GM23248 (cell line): ENCODE data around the gene KSR2. TPM values are rescaled to one million over a fixed set of nuclear protein-coding genes. Genes with fewer than 3 reads are reported as not detected.

ENCODE experiments used
- DNase-seq: peaks from one replicate; pipeline ENCODE4 v3.0.0-alpha.2; 2015
- H2AFZ ChIP-seq: fragments of 200-600 bp; sonication (generic); 2 replicates; pipeline ENCODE4 v1.6.1; 2016; ENCODE audit warnings: antibody characterized with exemption
- H3F3A ChIP-seq: fragments of 200-600 bp; sonication (generic); 2 replicates; pipeline ENCODE4 v1.6.1; 2016; ENCODE audit warnings: mild to moderate bottlenecking, antibody characterized with exemption, mixed run types; ENCODE audit not compliant: insufficient read depth
- H3K27ac ChIP-seq: fragments of 200-600 bp; sonication (generic); 2 replicates; pipeline ENCODE4 v1.5.1; 2016; ENCODE audit warnings: mild to moderate bottlenecking
- H3K27me3 ChIP-seq: fragments of 200-600 bp; sonication (generic); replicated peaks from 2 replicates; pipeline ENCODE4 v1.6.1; 2016; ENCODE audit warnings: mild to moderate bottlenecking; ENCODE audit not compliant: insufficient read depth
- H3K36me3 ChIP-seq: fragments of 200-600 bp; sonication (generic); 2 replicates; pipeline ENCODE4 v1.6.1; 2016; ENCODE audit warnings: low read depth, mild to moderate bottlenecking
- H3K4me1 ChIP-seq: fragments of 200-600 bp; sonication (generic); 2 replicates; pipeline ENCODE4 v1.6.1; 2016; ENCODE audit warnings: mild to moderate bottlenecking; ENCODE audit not compliant: insufficient read depth
- H3K4me2 ChIP-seq: fragments of 200-600 bp; sonication (generic); one replicate; pipeline ENCODE4 v1.6.1; 2016; ENCODE audit warnings: mild to moderate bottlenecking; ENCODE audit not compliant: unreplicated experiment
- H3K4me3 ChIP-seq: fragments of 200-600 bp; sonication (generic); 2 replicates; pipeline ENCODE4 v1.5.1; 2016; ENCODE audit warnings: mild to moderate bottlenecking
- H3K79me2 ChIP-seq: fragments of 200-600 bp; sonication (generic); 2 replicates; pipeline ENCODE4 v1.6.1; 2016; ENCODE audit warnings: mild to moderate bottlenecking; ENCODE audit not compliant: insufficient read depth
- H3K9ac ChIP-seq: fragments of 200-600 bp; sonication (generic); 2 replicates; pipeline ENCODE4 v1.6.1; 2016; ENCODE audit warnings: mild to moderate bottlenecking
- H3K9me2 ChIP-seq: fragments of 200-600 bp; sonication (generic); 2 replicates; pipeline ENCODE4 v1.6.1; 2016; ENCODE audit warnings: mixed run types, mild to moderate bottlenecking, moderate library complexity; ENCODE audit not compliant: insufficient read depth
- H3K9me3 ChIP-seq: fragments of 200-600 bp; sonication (generic); one replicate; pipeline ENCODE4 v1.6.1; 2017; ENCODE audit warnings: low read depth
- H4K20me1 ChIP-seq: fragments of 200-600 bp; sonication (generic); 2 replicates; pipeline ENCODE4 v1.6.0; 2016; ENCODE audit not compliant: insufficient read depth
- EZH2 ChIP-seq: fragments of 200-600 bp; sonication (generic); IDR thresholded peaks from 2 replicates; pipeline ENCODE4 v1.6.1; 2018; ENCODE audit warnings: antibody characterized with exemption, mild to moderate bottlenecking; ENCODE audit not compliant: insufficient read depth, poor library complexity, severe bottlenecking
- EZH2phosphoT487 ChIP-seq: fragments of 200-600 bp; sonication (generic); IDR thresholded peaks from 2 replicates; pipeline ENCODE4 v1.6.1; 2018; ENCODE audit warnings: antibody characterized with exemption, moderate library complexity, mild to moderate bottlenecking, low read depth; ENCODE audit not compliant: insufficient read depth
- WGBS, 2 experiments: methylation state at CpG; one replicate each; pipeline ENCODE4 v1.1.6; 2015 to 2017; ENCODE audit warnings: low lambda C conversion rate in 2 of 2, low coverage in 1 of 2; ENCODE audit errors: missing lambda C conversion rate in 2 of 2; 5-methylcytosine and 5-hydroxymethylcytosine counted together
- in situ Hi-C: fragments of 300-500 bp; cut with MboI; formaldehyde crosslinking; loops from 2 replicates; pipeline ENCODE4 v1.15.0; 2020
- polyA plus RNA-seq: library from polyadenylated mRNA; unstranded; fragments of >200 nt; fragmentation: Nextera tagmentation; extraction: Ambion mirVana; gene quantifications from 2 replicates; pipeline ENCODE4 v1.2.1, GENCODE V29; 2016
- total RNA-seq: library from RNA; depleted of rRNA; stranded (reverse); fragments of >200 nt; shearing (Covaris generic); gene quantifications from 2 replicates; pipeline ENCODE4 v1.2.3, GENCODE V29; 2014

Gene KSR2
- total and polyA plus RNA-seq, 2 experiments from 2014 or later, result not detected

GRCh38 chr12:117966511-117966910 lies 2.3 kb downstream of the KSR2 start:
- H3K9ac ChIP-seq, result no peak overlapping the region
- H3F3A ChIP-seq, result no peaks in the 10 kb centered on the region
- no peak for DNase-seq
- H2AFZ ChIP-seq, result no peak overlapping the region
- H4K20me1 ChIP-seq, result no peaks in the 10 kb centered on the region
- H3K79me2 ChIP-seq, result no peaks in the 10 kb centered on the region
- peaks cover 42% of the 10 kb centered on the region for H3K27me3 ChIP-seq
- H3K36me3 ChIP-seq, result no peaks in the 10 kb centered on the region
- no peak for TF ChIP-seq EZH2phosphoT487
- no peak for TF ChIP-seq EZH2
- in situ Hi-C loops, result no loop called here
- no peak overlapping the region for H3K27ac ChIP-seq
- H3K4me1 ChIP-seq, result no peaks in the 10 kb centered on the region
- H3K9me2 ChIP-seq, result no peaks in the 10 kb centered on the region
- H3K9me3 ChIP-seq, result no peaks in the 10 kb centered on the region
- 35 to 36% methylated on average over 6 to 9 of the region's 9 CpGs for WGBS, 2 experiments
- H3K4me3 ChIP-seq, result no peak overlapping the region
- H3K4me2 ChIP-seq, result no peak overlapping the region

- Histone ChIP-seq H3K9me3 (no peaks in the 10 kb centered on the region), H2AFZ (no peak overlapping the region)
- WGBS, 2 experiments, result 50 to 58% methylated on average over 7 of the region's 7 CpGs
Observed at GRCh38 chr12:117963836-117964235, 5.0 kb downstream of the KSR2 start.

GRCh38 chr12:117936722-117937484 lies 31.9 kb downstream of the KSR2 start:
- Histone ChIP-seq H3K9me3 (no peaks in the 10 kb centered on the region), H2AFZ (no peak overlapping the region), H3F3A (no peaks in the 10 kb centered on the region), H3K27me3 (no peaks in the 10 kb centered on the region), H3K4me3 (no peak overlapping the region), H3K79me2 (no peaks in the 10 kb centered on the region), H3K36me3 (no peaks in the 10 kb centered on the region), H3K9ac (no peak overlapping the region), H4K20me1 (no peaks in the 10 kb centered on the region), H3K4me1 (no peaks in the 10 kb centered on the region), H3K4me2 (no peak overlapping the region), H3K27ac (no peak overlapping the region), H3K9me2 (no peaks in the 10 kb centered on the region)
- TF ChIP-seq EZH2, result no peak
- TF ChIP-seq EZH2phosphoT487, result no peak
- in situ Hi-C loops, result no loop called here
- 35 to 37% methylated on average over 6 of the region's 6 CpGs for WGBS, 2 experiments
- DNase-seq, result no peak

More at GRCh38 chr12:117963836-117964235, 5.0 kb downstream of the KSR2 start:
- no peaks in the 10 kb centered on the region for H3K9me2 ChIP-seq
- H3K36me3 ChIP-seq, result no peaks in the 10 kb centered on the region
- no peak overlapping the region for H3K27ac ChIP-seq
- no peaks in the 10 kb centered on the region for H3F3A ChIP-seq
- no peak overlapping the region for H3K9ac ChIP-seq
- peaks cover 30% of the 10 kb centered on the region for H3K27me3 ChIP-seq
- no peaks in the 10 kb centered on the region for H3K79me2 ChIP-seq
- in situ Hi-C loops, result no loop called here
- H3K4me3 ChIP-seq, result no peak overlapping the region
- no peak for DNase-seq
- TF ChIP-seq EZH2phosphoT487, result no peak
- TF ChIP-seq EZH2, result no peak
- no peaks in the 10 kb centered on the region for H4K20me1 ChIP-seq
- no peaks in the 10 kb centered on the region for H3K4me1 ChIP-seq
- no peak overlapping the region for H3K4me2 ChIP-seq

GRCh38 chr12:117933545-117933944 lies 35.2 kb downstream of the KSR2 start:
- no peaks in the 10 kb centered on the region for H4K20me1 ChIP-seq
- H3K4me3 ChIP-seq, result no peak overlapping the region
- no peaks in the 10 kb centered on the region for H3F3A ChIP-seq
- H3K9me2 ChIP-seq, result no peaks in the 10 kb centered on the region
- no peak for DNase-seq
- TF ChIP-seq EZH2, result no peak
- no peak for TF ChIP-seq EZH2phosphoT487
- WGBS, 2 experiments, result 65 to 70% methylated on average over 5 of the region's 5 CpGs
- no peak overlapping the region for H3K27ac ChIP-seq
- H3K4me1 ChIP-seq, result no peaks in the 10 kb centered on the region
- H3K9me3 ChIP-seq, result no peaks in the 10 kb centered on the region
- H3K36me3 ChIP-seq, result no peaks in the 10 kb centered on the region
- H3K9ac ChIP-seq, result no peak overlapping the region
- in situ Hi-C loops, result no loop called here
- H2AFZ ChIP-seq, result no peak overlapping the region
- no peaks in the 10 kb centered on the region for H3K79me2 ChIP-seq
- no peaks in the 10 kb centered on the region for H3K27me3 ChIP-seq
- H3K4me2 ChIP-seq, result no peak overlapping the region
